ENCODE data around the gene ENGASE. TPM values are rescaled to one million over a fixed set of nuclear protein-coding genes. Genes with fewer than 3 reads are reported as not detected.

Gene ENGASE
- total RNA-seq, 1 experiment from 2014 or later = 34.5 TPM

DNA sequence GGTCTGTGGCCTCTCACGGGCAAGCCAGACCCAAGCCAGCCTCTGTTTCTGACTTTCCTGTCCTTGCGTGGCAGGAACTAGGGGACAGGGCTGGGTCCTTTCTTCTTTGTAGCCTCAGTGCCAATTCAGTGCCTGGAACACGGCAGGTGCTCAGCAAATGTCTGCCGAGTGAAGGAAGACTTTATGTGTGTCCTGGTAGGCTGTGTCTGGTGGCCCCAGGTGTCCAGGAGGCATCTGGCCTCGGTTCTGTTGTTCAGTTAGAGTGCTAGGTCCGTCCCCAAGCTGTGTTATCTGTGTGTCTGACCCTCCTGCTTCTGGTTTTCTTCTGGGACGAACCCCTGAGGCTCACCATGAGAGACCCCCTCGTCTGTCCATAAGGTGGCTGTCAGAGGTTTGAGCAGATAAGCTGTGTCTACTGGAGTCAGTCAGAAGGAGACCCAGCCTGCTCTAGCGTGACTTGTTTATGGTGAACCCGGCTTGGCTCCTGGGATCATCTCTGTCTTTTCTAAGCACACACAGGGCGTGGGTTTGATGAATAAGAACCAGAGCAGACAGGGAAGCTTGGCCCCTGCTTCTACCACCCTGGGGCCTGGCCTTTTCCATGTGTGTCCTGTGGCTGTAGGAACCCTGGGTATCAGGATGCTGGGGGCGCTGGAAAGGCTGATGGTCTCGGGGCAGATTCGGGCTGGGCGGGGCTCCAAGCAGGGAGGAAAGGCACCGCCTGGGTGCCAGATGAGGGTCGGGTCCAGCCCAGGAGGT lies 39.3 kb downstream of the ENGASE start:
- Histone ChIP-seq H3K27me3 (ENCODE audit: low read length) (peaks cover 75% of the 10 kb centered on the region), H3K9ac (ENCODE audit: low read length) (no peak overlapping the region), H3K4me2 (ENCODE audit: low read length) (peak overlapping the region; percentile 67; the same call in 1 of the 2 replicates), H3K79me2 (ENCODE audit: low read length) (no peaks in the 10 kb centered on the region), H3K9me3 (ENCODE audit: low read length) (no peaks in the 10 kb centered on the region), H3K4me1 (ENCODE audit: insufficient read depth, low read length) (peaks cover 13% of the 10 kb centered on the region), H3F3A (ENCODE audit: low read length, unreplicated experiment) (no peaks in the 10 kb centered on the region), H3K27ac (ENCODE audit: low read length) (no peak overlapping the region), H3K4me3 (ENCODE audit: low read length) (no peak overlapping the region), H3K9me2 (replicated peaks; ENCODE audit: low read length) (no peaks in the 10 kb centered on the region), H2AFZ (ENCODE audit: low read length) (no peak overlapping the region), H4K20me1 (ENCODE audit: low read length) (no peaks in the 10 kb centered on the region), H3K36me3 (ENCODE audit: low read depth, low read length) (no peaks in the 10 kb centered on the region)
- TF ChIP-seq EZH2phosphoT487 (IDR thresholded peaks at IDR 0.05; ENCODE audit: borderline replicate concordance, low read length) = no peak
- no peak for TF ChIP-seq EZH2 (IDR thresholded peaks at IDR 0.05; ENCODE audit: low read length, unreplicated experiment)
- TF ChIP-seq, protein P1, sequence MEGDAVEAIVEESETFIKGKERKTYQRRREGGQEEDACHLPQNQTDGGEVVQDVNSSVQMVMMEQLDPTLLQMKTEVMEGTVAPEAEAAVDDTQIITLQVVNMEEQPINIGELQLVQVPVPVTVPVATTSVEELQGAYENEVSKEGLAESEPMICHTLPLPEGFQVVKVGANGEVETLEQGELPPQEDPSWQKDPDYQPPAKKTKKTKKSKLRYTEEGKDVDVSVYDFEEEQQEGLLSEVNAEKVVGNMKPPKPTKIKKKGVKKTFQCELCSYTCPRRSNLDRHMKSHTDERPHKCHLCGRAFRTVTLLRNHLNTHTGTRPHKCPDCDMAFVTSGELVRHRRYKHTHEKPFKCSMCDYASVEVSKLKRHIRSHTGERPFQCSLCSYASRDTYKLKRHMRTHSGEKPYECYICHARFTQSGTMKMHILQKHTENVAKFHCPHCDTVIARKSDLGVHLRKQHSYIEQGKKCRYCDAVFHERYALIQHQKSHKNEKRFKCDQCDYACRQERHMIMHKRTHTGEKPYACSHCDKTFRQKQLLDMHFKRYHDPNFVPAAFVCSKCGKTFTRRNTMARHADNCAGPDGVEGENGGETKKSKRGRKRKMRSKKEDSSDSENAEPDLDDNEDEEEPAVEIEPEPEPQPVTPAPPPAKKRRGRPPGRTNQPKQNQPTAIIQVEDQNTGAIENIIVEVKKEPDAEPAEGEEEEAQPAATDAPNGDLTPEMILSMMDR (conservative IDR thresholded peaks at IDR 0.05; ENCODE audit: low read depth, low read length) = no peak
- DNase-seq (no peak), ATAC-seq (no peak)
- POLR2A ChIA-PET (ENCODE audit: unreplicated experiment) = interaction anchor here (0.6 kb wide), 1 partner anchor 20 kb away, joined by 5 read pairs; no protein-coding TSS in a partner anchor
- intact Hi-C loops (cut with micrococcal nuclease) = no loop called here
- CTCF ChIA-PET = no interaction called here
- no TSS peak for BruUV-seq (replicated peaks)

DNA sequence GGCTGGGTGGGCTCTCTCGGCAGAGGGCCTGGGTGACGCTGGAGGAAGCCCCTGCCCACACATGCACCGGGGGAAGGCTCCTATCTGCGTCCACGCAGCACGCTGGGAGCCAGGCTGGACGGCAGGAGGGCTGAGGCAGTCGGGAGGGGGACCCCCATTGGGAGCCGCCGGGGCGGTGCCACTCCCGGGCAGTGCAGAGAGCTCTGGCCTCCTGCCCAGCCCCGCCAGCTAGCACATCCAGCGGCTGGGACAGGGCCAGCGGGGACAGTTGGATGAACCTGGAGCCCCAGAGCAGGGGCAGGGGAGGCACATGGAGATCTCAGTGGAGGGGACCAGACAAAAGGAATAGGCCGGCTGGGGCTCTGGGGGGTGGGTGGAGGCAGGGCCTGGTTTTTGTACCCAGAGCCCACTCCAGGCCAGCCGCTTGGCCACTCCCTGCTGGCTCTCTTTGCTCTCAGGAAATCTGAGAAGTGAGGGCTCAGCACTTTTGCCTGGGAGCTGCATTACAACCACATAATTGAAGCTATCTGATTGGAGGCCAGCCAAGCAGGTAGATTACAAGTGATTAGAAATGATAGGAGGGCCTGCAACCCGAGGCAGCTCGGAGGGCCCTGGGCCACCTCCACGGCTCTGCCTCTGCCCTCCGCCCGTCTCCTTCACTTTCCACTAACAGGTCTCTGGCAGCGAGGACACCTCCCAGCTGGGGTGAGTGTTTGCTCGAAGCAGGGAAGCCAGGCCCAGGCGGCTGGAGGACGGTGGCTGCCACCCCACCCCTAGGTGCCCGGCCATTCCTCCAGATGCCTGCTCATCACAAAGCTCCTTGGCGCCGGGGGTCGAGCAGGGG lies 40.1 kb downstream of the ENGASE start:
- no TSS peak for BruUV-seq (replicated peaks)
- Histone ChIP-seq H3K9me2 (replicated peaks; ENCODE audit: low read length) (no peaks in the 10 kb centered on the region), H3K27me3 (ENCODE audit: low read length) (peaks cover 78% of the 10 kb centered on the region), H3K9ac (ENCODE audit: low read length) (no peak overlapping the region), H3K9me3 (ENCODE audit: low read length) (no peaks in the 10 kb centered on the region), H4K20me1 (ENCODE audit: low read length) (no peaks in the 10 kb centered on the region), H3K27ac (ENCODE audit: low read length) (no peak overlapping the region), H3K79me2 (ENCODE audit: low read length) (no peaks in the 10 kb centered on the region), H3K4me3 (ENCODE audit: low read length) (no peak overlapping the region), H3K36me3 (ENCODE audit: low read depth, low read length) (no peaks in the 10 kb centered on the region), H3K4me1 (ENCODE audit: insufficient read depth, low read length) (peaks cover 13% of the 10 kb centered on the region), H2AFZ (ENCODE audit: low read length) (peak overlapping the region; percentile 7; the same call in 1 of the 2 replicates), H3F3A (ENCODE audit: low read length, unreplicated experiment) (no peaks in the 10 kb centered on the region), H3K4me2 (ENCODE audit: low read length) (peak overlapping the region; percentile 67)
- TF ChIP-seq EZH2phosphoT487 (IDR thresholded peaks at IDR 0.05; ENCODE audit: borderline replicate concordance, low read length) = no peak
- TF ChIP-seq EZH2 (IDR thresholded peaks at IDR 0.05; ENCODE audit: low read length, unreplicated experiment) = no peak
- TF ChIP-seq, protein P1 (conservative IDR thresholded peaks at IDR 0.05; ENCODE audit: low read depth, low read length) = no peak
- intact Hi-C loops (cut with micrococcal nuclease) = no loop called here
- POLR2A ChIA-PET (ENCODE audit: unreplicated experiment) = interaction anchor here (0.6 kb wide), 1 partner anchor 21 kb away, joined by 5 read pairs; no protein-coding TSS in a partner anchor
- DNase-seq (peak; percentile 76), ATAC-seq (peak; percentile 74)
- CTCF ChIA-PET = interaction anchor here (0.8 kb wide), 1 partner anchor 277 kb away, joined by 3 read pairs; no protein-coding TSS in a partner anchor

Data from PC-3 (cell line).